HG03060 (cell line): ENCODE data around the gene MYH15.

Experiments used
- ATAC-seq: cut with Tn5 transposase; IDR thresholded peaks from one replicate; pipeline ENCODE4 v1.9.1; 2021; ENCODE audit warnings: low read depth, moderate number of reproducible peaks; ENCODE audit not compliant: unreplicated experiment

MYH15 gene

GRCh38 chr3:108428586-108428985 lies 81.8 kb downstream of the MYH15 start:
- no peak for ATAC-seq

- ATAC-seq = no peak
Measured at GRCh38 chr3:108420926-108421325, 89.5 kb downstream of the MYH15 start.

GRCh38 chr3:108416111-108416869 lies 94.1 kb downstream of the MYH15 start:
- ATAC-seq = no peak

GRCh38 chr3:108415661-108416060 lies 94.7 kb downstream of the MYH15 start:
- ATAC-seq = no peak

- no peak for ATAC-seq
Measured at GRCh38 chr3:108414007-108414406, 96.4 kb downstream of the MYH15 start.

GRCh38 chr3:108412121-108412750 lies 98.2 kb downstream of the MYH15 start:
- no peak for ATAC-seq

GRCh38 chr3:108410531-108410984 lies 99.8 kb downstream of the MYH15 start:
- ATAC-seq = no peak

- no peak for ATAC-seq
Measured at GRCh38 chr3:108409800-108410178, 100.6 kb downstream of the MYH15 start.

- no peak for ATAC-seq
Measured at GRCh38 chr3:108408883-108409799, 101.3 kb downstream of the MYH15 start.

GRCh38 chr3:108407886-108408285 lies 102.5 kb downstream of the MYH15 start:
- ATAC-seq = no peak

GRCh38 chr3:108406661-108407206 lies 103.7 kb downstream of the MYH15 start:
- ATAC-seq = peak; percentile 92

GRCh38 chr3:108406063-108406660 lies 104.2 kb downstream of the MYH15 start:
- no peak for ATAC-seq

GRCh38 chr3:108404368-108404767 lies 106.0 kb downstream of the MYH15 start:
- no peak for ATAC-seq

GRCh38 chr3:108403686-108404345 lies 106.6 kb downstream of the MYH15 start:
- no peak for ATAC-seq

- no peak for ATAC-seq
Measured at GRCh38 chr3:108403198-108403597, 107.2 kb downstream of the MYH15 start.

GRCh38 chr3:108401836-108402235 lies 108.6 kb downstream of the MYH15 start:
- ATAC-seq = no peak

- no peak for ATAC-seq
Measured at GRCh38 chr3:108398510-108398909, 111.9 kb downstream of the MYH15 start.

GRCh38 chr3:108396336-108396735 lies 114.1 kb downstream of the MYH15 start:
- ATAC-seq = no peak

- no peak for ATAC-seq
Measured at GRCh38 chr3:108394563-108394962, 115.8 kb downstream of the MYH15 start.

GRCh38 chr3:108394016-108394415 lies 116.4 kb downstream of the MYH15 start:
- ATAC-seq = no peak
